Ishikawa (cell line): ENCODE results near the gene PCID2.

ENCODE experiments used
- CEBPB ChIP-seq: IDR thresholded peaks from 2 replicates; pipeline ENCODE4 v1.6.1; 2012
- CREB1 ChIP-seq: IDR thresholded peaks from 2 replicates; pipeline ENCODE4 v1.6.1; 2012; ENCODE audit warnings: low read depth
- EGR1 ChIP-seq: IDR thresholded peaks from 2 replicates; pipeline ENCODE4 v1.6.1; 2012
- EP300 ChIP-seq: IDR thresholded peaks from 2 replicates; pipeline ENCODE4 v1.6.1; 2012; ENCODE audit warnings: borderline replicate concordance
- FOXM1 ChIP-seq: IDR thresholded peaks from 2 replicates; pipeline ENCODE4 v1.6.1; 2012; ENCODE audit warnings: low read depth, borderline replicate concordance
- MAX ChIP-seq: IDR thresholded peaks from 2 replicates; pipeline ENCODE4 v1.6.1; 2012
- NFIC ChIP-seq: IDR thresholded peaks from 2 replicates; pipeline ENCODE4 v1.6.1; 2012
- RAD21 ChIP-seq: IDR thresholded peaks from 2 replicates; pipeline ENCODE4 v1.6.1; 2012; ENCODE audit warnings: low read depth
- TAF1 ChIP-seq: IDR thresholded peaks from 2 replicates; pipeline ENCODE4 v1.6.1; 2012; ENCODE audit warnings: low read depth, mild to moderate bottlenecking
- TCF12 ChIP-seq: IDR thresholded peaks from 2 replicates; pipeline ENCODE4 v1.6.1; 2012; ENCODE audit warnings: low read depth
- TEAD4 ChIP-seq: IDR thresholded peaks from 2 replicates; pipeline ENCODE4 v1.6.1; 2012
- USF1 ChIP-seq: IDR thresholded peaks from 2 replicates; pipeline ENCODE4 v1.6.1; 2012
- YY1 ChIP-seq: IDR thresholded peaks from 2 replicates; pipeline ENCODE4 v1.6.1; 2012; ENCODE audit warnings: low read depth
- ZBTB7A ChIP-seq: IDR thresholded peaks from 2 replicates; pipeline ENCODE4 v1.6.1; 2012; ENCODE audit warnings: low read depth
- TF ChIP-seq, protein P1 (sequence below): IDR thresholded peaks from 2 replicates; pipeline ENCODE4 v1.6.1; 2012; ENCODE audit warnings: low read depth, mild to moderate bottlenecking

PCID2 gene

DNA sequence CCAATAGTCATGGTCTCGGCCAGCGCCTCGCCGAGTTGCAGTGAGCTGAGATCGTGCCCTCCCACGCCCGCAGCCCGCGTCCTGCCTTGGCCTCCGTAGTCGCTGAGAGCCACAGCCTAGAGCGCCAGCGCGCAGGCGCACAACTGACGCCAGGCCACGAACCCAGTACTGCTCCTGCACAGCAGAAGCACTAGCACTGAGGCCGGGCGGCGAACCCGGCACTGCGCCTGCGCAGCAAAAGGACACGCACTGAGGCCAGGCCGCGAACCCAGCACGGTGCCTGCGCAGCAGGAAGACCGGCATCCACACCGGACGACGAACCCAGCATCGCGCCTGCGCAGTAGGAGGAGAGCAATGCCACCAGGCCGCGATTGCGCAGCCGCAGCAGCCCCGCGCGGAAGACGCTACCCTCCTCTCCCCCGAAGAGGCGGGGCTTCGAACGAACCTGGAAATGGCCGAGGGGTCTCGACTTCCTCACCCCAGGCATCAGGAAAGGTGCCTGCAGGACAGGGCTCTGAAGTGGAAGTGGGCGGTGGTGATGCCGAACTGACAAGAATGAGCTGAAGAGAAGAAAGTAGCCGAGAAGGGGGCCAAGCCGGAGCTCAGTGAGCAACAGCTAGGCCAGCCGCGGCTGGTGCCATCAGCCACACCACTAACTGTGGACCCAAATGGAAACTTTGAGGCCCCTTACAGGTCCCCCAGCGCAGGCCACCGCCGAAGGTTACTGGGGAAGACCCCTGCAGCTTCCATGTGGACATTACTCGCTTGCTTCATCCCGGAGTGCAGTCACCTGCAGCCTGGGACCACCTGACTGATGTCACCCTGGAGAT is 78.3 kb downstream of the PCID2 start:
- no peak for TF ChIP-seq ZBTB7A
- TF ChIP-seq, protein P1, sequence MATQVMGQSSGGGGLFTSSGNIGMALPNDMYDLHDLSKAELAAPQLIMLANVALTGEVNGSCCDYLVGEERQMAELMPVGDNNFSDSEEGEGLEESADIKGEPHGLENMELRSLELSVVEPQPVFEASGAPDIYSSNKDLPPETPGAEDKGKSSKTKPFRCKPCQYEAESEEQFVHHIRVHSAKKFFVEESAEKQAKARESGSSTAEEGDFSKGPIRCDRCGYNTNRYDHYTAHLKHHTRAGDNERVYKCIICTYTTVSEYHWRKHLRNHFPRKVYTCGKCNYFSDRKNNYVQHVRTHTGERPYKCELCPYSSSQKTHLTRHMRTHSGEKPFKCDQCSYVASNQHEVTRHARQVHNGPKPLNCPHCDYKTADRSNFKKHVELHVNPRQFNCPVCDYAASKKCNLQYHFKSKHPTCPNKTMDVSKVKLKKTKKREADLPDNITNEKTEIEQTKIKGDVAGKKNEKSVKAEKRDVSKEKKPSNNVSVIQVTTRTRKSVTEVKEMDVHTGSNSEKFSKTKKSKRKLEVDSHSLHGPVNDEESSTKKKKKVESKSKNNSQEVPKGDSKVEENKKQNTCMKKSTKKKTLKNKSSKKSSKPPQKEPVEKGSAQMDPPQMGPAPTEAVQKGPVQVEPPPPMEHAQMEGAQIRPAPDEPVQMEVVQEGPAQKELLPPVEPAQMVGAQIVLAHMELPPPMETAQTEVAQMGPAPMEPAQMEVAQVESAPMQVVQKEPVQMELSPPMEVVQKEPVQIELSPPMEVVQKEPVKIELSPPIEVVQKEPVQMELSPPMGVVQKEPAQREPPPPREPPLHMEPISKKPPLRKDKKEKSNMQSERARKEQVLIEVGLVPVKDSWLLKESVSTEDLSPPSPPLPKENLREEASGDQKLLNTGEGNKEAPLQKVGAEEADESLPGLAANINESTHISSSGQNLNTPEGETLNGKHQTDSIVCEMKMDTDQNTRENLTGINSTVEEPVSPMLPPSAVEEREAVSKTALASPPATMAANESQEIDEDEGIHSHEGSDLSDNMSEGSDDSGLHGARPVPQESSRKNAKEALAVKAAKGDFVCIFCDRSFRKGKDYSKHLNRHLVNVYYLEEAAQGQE: no peak
- TF ChIP-seq NFIC: no peak
- no peak for TF ChIP-seq TEAD4
- TF ChIP-seq EGR1: no peak
- no peak for TF ChIP-seq TCF12
- TF ChIP-seq CEBPB: no peak
- TF ChIP-seq MAX: no peak
- TF ChIP-seq YY1: no peak
- TF ChIP-seq CREB1: no peak
- no peak for TF ChIP-seq TAF1
- no peak for TF ChIP-seq RAD21
- no peak for TF ChIP-seq FOXM1
- TF ChIP-seq EP300: no peak
- TF ChIP-seq USF1: no peak

- TF ChIP-seq EGR1 (no peak), NFIC (no peak), USF1 (no peak), CREB1 (no peak), TEAD4 (no peak), YY1 (no peak), MAX (no peak), FOXM1 (no peak), ZBTB7A (no peak), RAD21 (no peak), CEBPB (no peak), TCF12 (no peak), TAF1 (no peak), EP300 (no peak)
- TF ChIP-seq, protein P1: no peak
These were observed 79.0 kb downstream of the PCID2 start for GRCh38 chr13:113129480-113129879.
